ENCODE data around the gene CD86.

CD86 gene

DNA sequence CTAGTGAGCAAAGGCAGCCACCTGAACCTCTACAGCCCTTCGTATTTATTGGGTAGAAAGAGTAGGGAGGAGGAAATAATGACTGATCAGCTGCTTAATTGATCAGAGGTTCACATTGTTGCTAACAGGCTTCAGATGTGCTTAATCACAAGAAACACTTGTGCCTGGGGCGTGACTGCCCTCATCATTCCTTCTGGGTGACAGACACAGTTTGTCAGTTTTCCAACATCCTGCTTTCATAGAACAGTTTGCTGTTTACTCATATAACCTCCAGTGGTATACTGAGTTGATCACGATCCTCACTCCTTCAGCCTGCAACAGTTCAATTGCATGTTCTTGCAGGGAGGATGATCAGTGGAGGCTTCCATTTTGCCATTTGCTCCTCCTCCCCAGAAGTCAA is 114.7 kb downstream of the CD86 start:
- no peak for DNase-seq

All from NCI-H2029 (cell line).